GM13977 (cell line): Measurements from ENCODE around the gene C5orf63.

ENCODE experiments used
- DNase-seq: peaks from one replicate; pipeline ENCODE4 v3.0.0; 2012; ENCODE audit warnings: low spot score
- in situ Hi-C: fragments of 300-500 bp; cut with MboI; formaldehyde crosslinking; loops from one replicate; pipeline ENCODE4 v1.12.0; 2022; ENCODE audit warnings: low sequenced_read_pairs, low pct_unique_long_range_greater_than_20kb, mixed read lengths, inconsistent platforms; ENCODE audit not compliant: unreplicated experiment
- TF ChIP-seq, protein P1 (sequence below): IDR thresholded peaks from 2 replicates; pipeline ENCODE4 v1.5.1; 2012; ENCODE audit warnings: mild to moderate bottlenecking, control low read depth; ENCODE audit not compliant: insufficient read depth; ENCODE audit errors: extremely low read depth, missing control alignments

Gene C5orf63

DNA sequence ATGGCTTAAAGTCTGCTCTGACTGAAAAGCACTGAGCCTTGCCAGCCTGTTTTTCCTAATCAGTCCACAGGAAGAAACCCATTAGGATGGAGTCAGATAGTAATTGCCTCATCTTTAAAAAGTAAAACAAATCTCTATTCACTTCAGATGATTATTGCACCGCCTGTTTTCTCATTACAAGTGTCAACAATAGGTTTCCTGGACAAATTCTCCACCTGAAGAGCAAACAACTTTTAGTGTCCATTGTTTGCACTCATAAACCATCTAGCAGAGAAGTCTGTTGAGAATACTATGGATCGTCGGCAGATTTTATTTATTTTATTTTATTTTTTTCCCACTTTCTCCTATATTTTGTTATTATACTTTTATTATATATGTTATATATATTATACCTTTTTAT, 20.3 kb downstream of the C5orf63 start:
- in situ Hi-C loops = no loop called here
- no peak for DNase-seq
- TF ChIP-seq, protein P1, sequence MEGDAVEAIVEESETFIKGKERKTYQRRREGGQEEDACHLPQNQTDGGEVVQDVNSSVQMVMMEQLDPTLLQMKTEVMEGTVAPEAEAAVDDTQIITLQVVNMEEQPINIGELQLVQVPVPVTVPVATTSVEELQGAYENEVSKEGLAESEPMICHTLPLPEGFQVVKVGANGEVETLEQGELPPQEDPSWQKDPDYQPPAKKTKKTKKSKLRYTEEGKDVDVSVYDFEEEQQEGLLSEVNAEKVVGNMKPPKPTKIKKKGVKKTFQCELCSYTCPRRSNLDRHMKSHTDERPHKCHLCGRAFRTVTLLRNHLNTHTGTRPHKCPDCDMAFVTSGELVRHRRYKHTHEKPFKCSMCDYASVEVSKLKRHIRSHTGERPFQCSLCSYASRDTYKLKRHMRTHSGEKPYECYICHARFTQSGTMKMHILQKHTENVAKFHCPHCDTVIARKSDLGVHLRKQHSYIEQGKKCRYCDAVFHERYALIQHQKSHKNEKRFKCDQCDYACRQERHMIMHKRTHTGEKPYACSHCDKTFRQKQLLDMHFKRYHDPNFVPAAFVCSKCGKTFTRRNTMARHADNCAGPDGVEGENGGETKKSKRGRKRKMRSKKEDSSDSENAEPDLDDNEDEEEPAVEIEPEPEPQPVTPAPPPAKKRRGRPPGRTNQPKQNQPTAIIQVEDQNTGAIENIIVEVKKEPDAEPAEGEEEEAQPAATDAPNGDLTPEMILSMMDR = no peak

DNA sequence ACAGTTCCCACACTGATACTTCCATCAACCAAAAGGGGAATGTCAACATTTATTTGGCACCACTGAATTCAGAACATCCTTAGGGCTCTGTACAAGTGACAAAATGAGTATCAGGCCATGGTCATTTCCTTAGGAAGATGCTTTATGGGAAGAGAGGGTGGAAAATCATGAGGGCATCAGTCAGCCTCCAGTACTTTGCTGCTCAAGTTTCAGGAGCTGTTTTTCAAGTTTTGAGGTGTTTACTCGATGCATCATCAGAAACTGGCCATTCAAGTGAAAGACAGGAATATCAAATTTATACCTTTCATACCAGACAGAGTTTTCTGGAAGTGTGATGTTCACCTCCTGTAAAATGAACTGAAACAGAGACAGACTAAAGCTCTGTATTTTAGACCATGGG, 21.7 kb downstream of the C5orf63 start:
- in situ Hi-C loops = no loop called here

DNA sequence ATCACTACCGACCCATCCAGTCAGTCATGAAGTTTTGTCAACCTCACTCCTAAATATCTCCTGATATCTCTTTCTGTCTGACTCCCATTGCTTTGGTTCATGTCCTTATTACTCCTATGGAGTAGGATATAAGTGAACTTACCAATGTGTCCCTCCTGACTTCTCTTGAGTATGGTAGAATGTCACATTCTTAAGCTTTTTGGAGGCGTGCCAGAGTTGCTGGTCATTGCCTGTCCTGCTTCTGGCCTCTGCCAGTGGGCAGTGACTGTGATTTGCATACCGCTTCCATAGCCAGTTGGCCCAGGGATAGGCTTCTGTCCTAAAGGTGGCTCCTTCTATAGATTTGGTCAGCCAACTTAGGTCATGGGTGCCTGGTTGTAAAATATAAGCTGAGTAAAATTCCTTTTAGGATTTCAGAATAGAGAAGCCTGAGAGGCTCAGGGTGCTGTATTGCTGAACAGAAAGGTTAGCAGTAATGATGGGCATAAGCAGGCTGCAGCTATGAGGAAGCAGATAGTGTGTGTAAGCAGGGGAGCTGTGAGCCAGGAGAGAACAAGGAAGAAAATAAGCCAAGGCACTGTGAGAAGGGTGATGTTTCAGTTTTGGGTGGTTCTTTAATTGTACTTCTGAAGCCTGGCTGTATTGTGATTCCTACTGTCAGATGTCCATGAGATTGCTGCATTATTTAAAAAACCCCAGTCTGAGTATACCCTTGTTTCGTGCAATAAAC, 26.8 kb downstream of the C5orf63 start:
- TF ChIP-seq, protein P1 = no peak
- in situ Hi-C loops = loop anchor here (25.0 kb wide), 1 partner anchor 384 kb away; no protein-coding TSS in a partner anchor
- no peak for DNase-seq

More for the DNA sequence above, 21.7 kb downstream of the C5orf63 start:
- no peak for DNase-seq
- TF ChIP-seq, protein P1 = no peak

DNA sequence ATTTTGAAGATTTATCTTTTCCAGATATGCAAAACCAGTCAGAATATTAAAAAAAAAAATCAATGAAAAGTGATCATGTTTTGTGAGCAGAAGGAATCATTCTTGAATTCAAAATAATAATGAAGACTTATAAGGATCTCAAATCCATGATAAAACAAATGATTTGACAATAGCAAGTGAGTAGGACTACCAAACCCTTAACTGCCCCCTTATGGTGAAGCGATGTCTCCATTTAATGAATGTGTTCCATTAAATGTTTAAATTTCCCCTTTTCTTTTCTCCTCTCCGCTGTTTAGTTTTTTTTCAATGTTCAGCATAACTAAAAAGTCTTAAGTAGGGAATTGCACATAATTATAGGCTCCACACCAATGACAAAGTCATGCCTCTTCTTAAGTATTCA, 30.7 kb downstream of the C5orf63 start:
- TF ChIP-seq, protein P1 = no peak
- in situ Hi-C loops = loop anchor here (25.0 kb wide), 1 partner anchor 380 kb away; no protein-coding TSS in a partner anchor
- no peak for DNase-seq

DNA sequence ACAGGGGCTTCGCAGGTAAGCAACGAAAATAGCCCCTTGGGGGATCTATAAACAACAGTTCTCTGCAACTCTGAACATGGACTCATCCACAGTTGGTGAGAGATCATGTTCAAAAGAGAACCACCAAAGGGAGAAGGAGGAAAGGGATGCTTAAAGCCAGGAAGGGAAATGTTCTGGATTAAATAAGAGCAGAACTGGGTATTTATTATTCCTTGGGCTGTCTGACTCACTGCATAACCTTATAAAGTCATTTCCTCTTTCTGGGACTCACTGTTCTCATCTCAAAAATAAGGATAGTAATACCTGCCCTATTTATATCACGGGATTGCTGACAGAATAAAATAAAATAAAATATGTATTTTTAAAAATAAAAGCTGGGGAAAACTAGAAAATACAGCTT, 31.7 kb downstream of the C5orf63 start:
- TF ChIP-seq, protein P1 = no peak
- no peak for DNase-seq
- in situ Hi-C loops = loop anchor here (25.0 kb wide), 1 partner anchor 379 kb away; no protein-coding TSS in a partner anchor

DNA sequence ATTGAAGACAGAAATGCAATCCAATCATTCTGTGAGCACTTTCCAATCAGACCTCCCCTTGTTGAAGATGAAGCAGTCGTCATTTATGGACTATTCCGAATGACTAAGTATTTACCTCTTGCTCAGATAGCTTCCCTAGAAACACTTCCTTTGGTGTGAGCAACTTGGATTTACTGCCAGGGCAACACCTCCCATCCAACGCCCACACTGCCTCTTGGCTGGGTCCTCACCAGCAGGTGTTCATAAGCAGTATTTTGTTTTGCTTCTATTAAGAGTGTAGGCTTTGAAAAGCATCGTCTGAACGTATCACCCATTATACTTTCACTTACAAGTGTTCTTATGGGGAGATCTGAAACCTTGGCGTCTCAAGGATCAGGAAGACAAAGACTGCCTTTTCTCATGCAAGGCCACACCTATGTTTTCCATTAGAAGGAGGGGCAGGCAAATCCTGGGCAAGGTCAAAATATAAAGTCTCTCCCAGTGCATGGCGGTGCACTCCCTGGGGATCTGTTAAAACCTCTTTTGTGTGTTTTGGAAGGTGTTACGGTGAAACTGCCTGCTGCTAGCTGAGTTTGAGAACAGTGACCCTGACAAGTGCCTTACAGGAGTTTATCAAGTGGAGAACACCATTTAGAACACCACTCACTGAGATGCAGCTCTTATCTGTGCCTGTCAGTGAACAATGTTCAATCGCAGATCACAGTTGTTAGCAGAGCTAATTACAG, 32.3 kb downstream of the C5orf63 start:
- no peak for DNase-seq
- in situ Hi-C loops = loop anchor here (25.0 kb wide), 1 partner anchor 379 kb away; no protein-coding TSS in a partner anchor
- TF ChIP-seq, protein P1 = no peak
